HG02943 (cell line): ENCODE results near the gene FCGR1A.

Experiments
- ATAC-seq: cut with Tn5 transposase; IDR thresholded peaks from one replicate; pipeline ENCODE4 v1.9.1; 2021; ENCODE audit warnings: mild to moderate bottlenecking, low read depth, moderate library complexity; ENCODE audit not compliant: unreplicated experiment

FCGR1A gene

DNA sequence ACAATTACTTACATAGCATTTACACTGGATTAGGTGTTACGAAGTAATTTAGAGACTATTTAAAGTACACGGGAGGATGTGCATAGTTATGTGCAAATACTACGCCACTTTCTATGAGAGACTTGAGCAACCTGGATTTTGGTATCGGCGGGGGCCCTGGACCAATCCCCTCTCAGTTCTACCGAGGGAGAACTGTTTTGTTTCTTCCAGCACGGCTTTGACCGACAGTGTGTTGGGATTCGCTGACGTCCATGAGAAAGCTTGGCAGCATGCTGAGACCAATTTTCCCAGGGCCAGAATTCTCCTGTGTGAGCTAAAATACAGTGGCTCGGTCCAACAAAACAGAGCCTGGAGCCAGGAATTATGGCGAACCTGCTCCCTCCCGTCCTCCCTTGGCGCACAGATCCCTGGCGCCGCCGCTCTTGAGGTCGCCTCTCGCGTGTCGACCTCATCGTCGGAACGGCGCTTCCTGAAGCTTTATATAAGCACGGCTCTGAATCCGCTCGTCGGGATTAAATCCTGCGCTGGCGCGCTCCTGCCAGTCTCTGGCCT lies 49.3 kb downstream of the FCGR1A start:
- peak; percentile 1 for ATAC-seq

DNA sequence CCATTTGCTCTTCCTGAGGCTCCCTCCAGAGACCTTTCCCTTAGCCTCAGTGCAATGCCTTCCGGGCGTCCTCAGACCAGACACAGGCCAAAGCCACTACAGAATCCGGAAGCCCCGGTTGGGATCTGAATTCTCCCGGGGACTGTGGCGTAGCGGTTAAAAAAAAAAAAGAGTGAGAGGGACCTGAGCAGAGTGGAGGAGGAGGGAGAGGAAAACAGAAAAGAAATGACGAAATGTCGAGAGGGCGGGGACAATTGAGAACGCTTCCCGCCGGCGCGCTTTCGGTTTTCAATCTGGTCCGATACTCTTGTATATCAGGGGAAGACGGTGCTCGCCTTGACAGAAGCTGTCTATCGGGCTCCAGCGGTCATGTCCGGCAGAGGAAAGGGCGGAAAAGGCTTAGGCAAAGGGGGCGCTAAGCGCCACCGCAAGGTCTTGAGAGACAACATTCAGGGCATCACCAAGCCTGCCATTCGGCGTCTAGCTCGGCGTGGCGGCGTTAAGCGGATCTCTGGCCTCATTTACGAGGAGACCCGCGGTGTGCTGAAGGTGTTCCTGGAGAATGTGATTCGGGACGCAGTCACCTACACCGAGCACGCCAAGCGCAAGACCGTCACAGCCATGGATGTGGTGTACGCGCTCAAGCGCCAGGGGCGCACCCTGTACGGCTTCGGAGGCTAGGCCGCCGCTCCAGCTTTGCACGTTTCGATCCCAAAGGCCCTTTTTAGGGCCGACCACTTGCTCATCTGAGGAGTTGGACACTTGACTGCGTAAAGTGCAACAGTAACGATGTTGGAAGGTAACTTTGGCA lies 50.0 kb downstream of the FCGR1A start:
- ATAC-seq = peak; percentile 56

DNA sequence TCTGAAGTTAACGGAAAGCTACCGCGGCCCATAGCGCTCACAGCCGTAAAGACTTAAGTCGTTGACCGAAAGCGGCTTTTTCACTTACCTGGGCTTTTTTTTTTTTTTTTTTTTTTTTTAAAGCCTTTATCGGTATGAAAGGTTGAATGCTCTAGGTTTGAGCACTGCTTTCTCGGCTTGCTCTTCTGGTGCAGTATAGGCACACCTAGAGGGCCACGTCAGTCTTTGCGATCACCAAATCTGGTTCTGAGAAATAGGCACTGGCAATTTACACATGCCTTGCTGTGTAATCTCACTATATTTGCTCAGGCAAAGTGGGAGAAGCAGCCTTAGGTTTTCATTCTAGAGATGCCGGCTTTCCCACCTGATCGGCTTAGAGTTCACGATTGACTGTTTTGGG lies 50.6 kb downstream of the FCGR1A start:
- ATAC-seq = peak; percentile 13

DNA sequence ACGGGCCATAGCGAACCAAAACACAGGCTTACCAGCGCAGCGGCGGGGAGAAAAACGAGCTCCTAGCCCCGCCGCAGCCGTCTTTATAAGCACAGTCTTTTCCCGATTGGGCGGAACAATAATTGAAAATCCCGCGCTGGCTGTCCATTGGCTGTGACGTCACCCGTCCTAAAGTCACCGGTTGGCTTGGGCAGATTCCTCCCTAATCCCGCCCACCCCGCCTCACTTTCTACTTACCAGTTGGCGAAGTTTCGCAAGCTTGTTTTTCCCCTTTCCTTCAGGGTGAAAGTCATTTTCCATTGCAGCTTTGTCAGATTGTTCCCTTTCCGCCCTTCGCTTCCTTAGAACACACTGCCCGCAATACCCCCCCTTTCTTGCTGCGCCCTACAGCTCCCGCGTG lies 58.7 kb downstream of the FCGR1A start:
- peak; percentile 25 for ATAC-seq
